Measurements from ENCODE around the gene PNPLA7. TPM values are rescaled to one million over a fixed set of nuclear protein-coding genes. Genes with fewer than 3 reads are reported as not detected.
"Not testable (repeated sequence)": the region's sequence is repeated elsewhere in the genome, so short reads cannot be mapped to it uniquely, and the experiment has no call there.

The PNPLA7 gene
- total RNA-seq, 1 donor from 2014 or later = 8.1 TPM

DNA sequence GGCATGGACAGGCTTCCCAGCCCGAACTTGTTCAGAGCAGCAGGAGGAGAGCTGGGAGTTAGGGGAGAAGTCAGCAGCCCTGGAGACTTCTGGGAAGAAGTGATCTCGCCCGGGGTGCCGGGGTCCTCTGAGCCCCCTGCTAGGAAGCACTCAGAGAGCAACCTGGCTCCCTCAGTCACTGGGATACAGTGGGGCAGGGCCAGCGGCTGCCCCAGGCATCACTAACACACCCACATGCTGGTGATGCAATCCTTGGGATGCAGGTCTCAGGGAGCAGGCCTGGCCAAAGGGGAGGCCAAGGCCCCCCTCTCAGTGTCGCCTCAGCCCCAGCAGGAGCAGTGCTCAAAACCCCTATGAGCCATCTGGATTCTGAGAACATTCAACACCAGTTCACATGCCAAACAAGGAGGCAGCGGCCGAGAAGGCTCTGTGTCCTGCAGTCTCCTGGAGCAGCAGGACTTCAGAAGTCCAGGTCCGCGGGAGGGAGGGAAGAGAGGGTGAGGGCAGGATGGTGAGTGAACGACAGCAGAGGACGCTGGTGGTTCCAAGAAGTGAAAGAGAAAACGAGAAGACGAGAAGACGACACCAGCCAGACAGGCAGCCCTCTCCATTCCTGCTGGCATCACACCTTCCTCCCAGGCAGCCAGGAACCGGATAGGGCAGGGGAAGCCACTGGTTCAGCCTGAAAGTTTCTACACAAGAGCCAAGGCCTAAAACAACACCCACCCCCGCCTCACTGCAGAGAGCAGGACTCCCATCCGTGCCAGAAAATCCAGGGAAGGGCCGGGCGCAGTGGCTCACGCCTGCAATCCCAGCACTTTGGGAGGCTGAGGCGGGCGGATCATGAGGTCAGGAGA lies 2.3 kb downstream of the PNPLA7 start:
- no peak for DNase-seq (ENCODE audit: low spot score)
- intact Hi-C loops (cut with DNase I) = no loop called here

DNA sequence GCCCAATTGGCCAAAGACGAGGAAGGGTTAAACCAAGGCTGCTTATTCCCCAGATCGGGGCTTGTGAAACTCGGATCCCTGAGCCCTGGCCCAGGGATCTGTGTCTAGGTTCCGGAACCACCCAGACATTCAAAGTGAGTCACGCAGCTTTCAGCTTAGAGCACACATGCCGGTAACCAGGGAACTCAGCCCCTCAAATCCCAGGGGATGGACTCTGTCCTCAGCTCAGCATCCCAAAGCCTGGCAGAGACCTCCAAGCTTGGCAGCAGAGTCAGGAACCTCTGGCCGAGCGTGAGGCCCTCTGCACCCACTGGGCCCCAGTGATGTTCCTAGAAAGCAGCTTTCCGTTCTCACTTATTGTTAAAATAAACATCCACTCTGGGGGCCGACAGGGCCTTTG lies 5.1 kb downstream of the PNPLA7 start:
- intact Hi-C loops (cut with DNase I) = no loop called here
- DNase-seq (ENCODE audit: low spot score) = no peak

DNA sequence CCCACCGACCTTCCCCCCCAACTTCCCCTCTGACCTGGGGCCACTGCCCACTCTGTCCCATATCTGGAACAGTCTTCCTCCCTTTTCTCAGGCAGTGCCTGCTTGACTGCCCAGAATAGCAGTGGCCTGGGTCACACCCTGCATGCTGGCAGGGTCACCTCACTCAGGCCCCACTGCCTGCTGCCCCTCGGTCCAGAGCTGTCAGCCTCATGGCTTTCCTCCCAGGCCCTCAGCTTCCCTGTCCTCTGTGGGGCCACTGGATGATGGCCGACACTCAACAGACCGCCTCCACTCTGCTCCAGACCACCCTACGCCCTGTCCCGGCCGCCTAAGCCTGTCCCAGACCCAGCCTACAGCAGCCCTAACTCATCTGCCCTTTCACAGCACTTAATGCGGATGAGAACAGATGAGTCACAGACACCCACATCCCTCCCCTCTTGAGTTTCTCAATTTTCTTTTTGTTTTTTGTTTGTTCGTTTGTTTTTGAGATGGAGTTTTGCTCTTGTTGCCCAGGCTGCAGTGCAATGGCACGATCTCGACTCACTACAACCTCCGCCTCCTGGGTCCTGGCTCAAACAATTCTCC lies 5.9 kb downstream of the PNPLA7 start:
- intact Hi-C loops (cut with DNase I) = no loop called here
- no peak for DNase-seq (ENCODE audit: low spot score)

DNA sequence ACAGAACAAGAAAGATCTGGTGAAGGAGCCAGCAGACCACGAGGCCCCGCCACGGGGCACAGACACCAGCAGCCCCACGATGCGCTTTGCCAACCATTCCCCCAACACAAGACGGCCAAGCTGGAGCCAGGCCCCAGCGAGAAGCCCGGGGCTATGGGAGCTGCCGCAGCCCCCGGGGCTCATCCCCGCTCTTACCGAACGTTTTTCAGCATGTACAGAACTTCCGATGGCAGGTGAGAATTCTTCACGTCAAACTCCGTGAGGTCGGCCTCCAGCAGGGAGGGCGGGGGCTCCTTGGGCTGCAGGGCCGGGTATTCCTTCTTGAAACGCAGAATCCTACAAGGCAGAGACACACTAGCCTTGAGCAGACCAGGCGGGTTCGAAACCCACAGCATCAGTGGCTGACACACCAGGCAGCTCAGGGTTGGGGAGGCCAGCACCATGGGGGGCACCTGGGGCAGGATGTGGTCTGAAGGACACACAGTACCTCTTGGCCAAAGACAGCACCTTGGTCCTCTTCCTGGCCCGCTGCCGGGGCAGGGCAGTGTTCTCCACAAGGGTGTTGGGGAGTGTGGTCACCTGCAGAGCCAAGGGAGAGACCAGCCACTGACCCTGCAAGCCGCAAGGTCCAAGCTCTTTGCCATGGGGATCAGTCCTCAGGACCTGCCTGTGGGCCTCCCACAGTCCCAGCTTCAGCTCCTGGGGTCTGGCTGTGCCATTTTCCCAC lies 6.8 kb downstream of the PNPLA7 start:
- no peak for DNase-seq (ENCODE audit: low spot score)

DNA sequence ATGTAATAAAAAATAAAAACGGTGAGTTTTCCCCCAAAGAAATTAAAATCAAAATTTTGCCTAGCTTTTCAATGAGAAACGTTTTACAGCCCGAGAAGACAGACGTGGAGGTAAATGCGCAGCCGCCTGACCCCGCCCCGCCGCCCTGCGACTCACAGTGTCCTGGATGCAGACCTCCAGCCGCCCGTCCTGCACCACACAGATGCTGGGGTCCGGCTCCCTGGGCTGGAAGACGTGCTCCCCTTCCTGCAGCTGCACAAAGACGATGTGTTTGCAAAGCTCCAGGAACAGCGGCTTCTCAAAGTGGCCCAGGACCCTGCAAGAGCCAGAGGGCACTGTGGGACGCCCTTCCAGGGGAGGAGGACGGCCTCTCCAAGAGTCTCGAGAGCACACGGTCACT lies 7.7 kb downstream of the PNPLA7 start:
- DNase-seq (ENCODE audit: low spot score) = no peak
- intact Hi-C loops (cut with DNase I) = no loop called here

More for the DNA sequence above, 6.8 kb downstream of the PNPLA7 start:
- intact Hi-C loops (cut with DNase I) = no loop called here

DNA sequence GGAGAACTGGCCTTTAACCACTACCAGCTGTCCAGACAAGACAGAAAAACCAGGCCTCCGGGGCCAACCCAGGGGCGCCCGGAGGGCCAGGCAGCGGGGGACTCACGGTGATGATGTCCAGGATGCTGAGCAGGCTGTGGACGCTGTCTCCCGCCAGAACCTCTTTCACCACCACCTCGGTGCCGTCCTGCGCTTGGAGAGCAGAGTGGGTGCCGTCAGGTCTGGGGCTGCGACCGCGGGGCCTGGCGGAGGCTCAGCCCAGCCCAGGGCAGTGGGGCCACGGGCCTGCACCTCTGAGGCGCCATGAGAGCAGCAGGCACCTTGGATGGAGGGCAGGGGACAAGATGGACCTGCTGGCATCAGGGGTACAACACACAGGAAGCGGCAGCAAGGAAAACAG lies 9.7 kb downstream of the PNPLA7 start:
- DNase-seq (ENCODE audit: low spot score) = no peak
- intact Hi-C loops (cut with DNase I) = no loop called here

DNA sequence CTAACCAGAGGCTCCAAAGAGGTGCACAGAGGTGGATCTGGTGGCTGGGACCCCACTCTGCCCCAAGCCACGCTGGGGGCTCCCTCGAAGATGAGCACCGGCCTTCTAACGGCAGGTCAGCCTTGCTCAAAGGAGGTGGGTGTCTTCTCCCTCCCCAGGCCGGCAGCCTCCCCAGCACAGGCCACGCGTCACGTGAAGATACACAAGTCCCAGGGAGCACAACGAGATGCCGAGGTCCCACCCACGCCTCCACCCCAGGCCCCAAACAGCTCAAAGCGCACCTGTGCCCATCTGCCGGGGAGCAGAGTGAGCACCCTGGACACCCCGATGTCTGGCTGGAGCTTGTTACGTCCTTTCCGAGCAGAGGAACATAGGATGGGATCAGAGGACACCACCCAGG lies 12.1 kb downstream of the PNPLA7 start:
- intact Hi-C loops (cut with DNase I) = no loop called here
- DNase-seq (ENCODE audit: low spot score) = no peak

DNA sequence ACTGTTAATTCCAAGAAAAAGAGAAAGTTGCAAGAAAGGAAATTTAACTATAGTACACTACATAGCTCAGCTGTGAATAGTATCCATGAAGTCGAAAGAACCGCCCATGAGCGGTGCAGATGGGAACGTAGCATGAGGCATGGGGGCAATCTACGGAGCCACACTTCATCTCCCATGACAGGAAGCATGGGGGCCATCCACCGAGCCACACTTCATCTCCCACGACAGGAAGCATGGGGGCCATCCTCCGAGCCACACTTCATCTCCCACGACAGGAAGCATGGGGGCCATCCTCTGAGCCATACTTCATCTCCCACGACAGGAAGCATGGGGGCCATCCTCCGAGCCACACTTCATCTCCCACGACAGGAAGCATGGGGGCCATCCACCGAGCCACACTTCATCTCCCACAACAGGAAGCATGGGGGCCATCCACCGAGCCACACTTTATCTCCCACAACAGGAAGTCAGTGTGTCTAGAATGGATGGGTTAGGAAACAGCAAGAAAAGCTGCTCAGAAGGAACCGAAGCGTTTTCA lies 13.5 kb downstream of the PNPLA7 start:
- DNase-seq (ENCODE audit: low spot score); intact Hi-C loops (cut with DNase I): not testable (repeated sequence)

DNA sequence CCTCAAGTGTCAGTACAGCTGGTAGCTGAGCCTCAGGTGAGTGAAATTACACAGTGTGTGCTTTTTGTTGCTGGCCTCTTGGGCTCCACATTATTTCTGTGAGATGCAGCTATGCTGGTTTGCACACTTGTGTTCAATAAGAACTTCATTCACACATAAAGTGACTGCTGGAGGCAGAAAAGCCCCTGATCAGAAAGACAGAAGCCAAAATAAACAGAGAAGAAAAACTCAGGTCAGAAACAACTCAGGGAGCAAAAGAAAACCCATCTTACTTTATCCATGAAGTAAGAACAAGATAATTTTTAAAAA lies 15.1 kb downstream of the PNPLA7 start:
- intact Hi-C loops (cut with DNase I) = no loop called here
- no peak for DNase-seq (ENCODE audit: low spot score)

DNA sequence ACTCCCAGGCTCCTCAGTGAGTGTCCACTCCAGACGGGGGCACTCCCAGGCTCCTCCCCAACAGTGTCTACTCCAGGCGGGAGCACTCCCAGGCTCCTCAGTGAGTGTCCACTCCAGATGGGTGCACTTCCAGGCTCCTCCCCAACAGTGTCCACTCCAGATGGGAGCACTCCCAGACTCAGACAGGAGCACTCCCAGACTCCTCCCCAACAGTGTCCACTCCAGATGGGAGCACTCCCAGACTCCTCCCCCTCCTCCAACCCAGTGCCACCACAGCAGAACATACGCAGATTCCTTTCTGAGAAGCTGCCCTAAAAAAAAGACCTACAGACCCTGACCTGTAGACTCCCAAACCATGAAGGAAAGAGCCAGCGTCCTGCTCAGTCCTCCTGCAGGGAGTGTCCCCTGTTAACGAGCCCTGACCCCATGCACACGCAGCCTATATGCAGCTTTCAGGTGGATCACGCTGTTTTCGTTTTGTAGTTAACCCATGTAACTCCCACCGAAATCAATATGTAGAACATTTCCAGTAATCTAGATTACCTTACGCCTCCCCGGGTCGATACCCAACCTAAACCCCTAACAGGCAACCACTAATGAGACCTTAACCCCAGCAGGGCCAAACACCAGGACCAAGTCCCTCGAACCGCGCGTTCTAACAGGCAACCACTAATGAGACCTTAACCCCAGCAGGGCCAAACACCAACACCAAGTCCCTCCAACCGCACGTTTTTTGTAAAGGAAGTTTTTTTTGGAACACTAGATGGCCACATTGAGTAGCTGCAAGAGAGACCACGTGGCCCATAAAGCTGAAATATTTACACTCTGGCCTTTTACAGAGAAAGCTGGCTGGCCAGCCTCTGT lies 15.7 kb downstream of the PNPLA7 start:
- no peak for DNase-seq (ENCODE audit: low spot score)

DNA sequence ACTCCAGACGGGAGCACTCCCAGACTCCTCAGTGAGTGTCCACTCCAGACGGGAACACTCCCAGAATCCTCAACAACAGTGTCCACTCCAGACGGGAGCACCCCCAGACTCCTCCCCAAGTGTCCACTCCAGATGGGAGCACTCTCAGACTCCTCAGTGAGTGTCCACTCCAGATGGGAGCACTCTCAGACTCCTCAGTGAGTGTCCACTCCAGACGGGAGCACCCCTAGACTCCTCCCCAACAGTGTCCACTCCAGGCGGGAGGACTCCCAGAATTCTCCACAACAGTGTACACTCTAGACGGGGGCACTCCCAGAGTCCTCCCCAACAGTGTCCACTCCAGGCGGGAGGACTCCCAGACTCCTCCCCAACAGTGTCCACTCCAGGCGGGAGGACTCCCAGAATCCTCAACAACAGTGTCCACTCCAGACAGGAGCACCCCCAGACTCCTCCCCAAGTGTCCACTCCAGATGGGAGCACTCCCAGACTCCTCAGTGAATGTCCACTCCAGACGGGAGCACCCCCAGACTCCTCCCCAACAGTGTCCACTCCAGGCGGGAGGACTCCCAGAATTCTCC lies 17.2 kb downstream of the PNPLA7 start:
- intact Hi-C loops (cut with DNase I) = not testable (repeated sequence)

More for the DNA sequence above, 15.7 kb downstream of the PNPLA7 start:
- intact Hi-C loops (cut with DNase I) = no loop called here

DNA sequence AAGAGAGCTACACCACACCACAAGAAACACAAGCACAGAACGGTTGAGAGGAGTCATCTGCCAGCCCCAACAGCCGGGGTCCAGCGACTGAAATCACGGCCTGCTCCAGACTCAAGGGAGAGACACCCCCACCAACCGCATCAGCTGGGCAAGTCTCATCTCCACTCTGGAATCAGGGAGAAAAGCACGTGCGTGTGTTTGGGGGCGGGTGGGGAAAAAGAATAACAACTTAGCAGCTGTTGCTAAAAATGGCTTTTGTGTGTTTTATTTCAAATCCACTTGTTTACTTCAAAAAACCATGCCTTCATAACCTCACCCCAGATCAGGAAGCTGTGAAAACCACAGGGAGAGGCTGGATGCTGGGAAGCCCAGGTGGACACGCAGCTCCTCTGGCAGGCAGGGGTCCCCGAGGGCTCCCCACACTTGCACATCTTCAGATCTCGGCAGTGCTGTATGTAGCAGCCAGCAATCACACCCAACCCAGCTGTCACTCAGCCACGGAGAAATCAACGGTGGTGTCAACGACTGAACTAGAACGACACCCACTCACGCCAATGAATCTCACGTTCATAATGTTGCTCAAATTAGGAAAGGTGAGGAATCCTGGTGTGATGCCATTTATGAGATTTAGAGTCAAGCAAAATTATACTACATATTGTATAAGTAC lies 19.0 kb downstream of the PNPLA7 start:
- intact Hi-C loops (cut with DNase I) = no loop called here

More for the DNA sequence above, 17.2 kb downstream of the PNPLA7 start:
- DNase-seq (ENCODE audit: low spot score) = not testable (repeated sequence)

DNA sequence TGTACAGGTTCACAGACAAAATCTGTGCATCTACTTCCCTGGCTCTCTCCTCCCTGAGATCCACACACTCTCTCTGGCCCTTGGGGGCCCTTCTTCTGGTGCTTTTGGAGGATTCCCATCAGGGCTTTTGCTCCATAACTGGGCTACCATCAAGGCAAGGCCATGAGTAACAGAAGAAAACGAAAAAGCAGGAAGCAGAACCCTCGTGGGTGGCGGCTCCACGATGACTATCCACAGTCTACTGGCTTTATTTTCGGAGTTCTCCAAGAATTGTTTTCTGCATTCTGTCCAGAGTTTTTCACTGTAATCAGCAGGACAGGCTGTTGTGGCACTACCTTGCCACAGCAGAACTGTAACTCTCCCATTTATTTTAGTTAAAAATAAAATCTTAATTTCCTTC lies 19.9 kb downstream of the PNPLA7 start:
- intact Hi-C loops (cut with DNase I) = no loop called here
- DNase-seq (ENCODE audit: low spot score) = no peak

More for the DNA sequence above, 19.0 kb downstream of the PNPLA7 start:
- DNase-seq (ENCODE audit: low spot score) = no peak

DNA sequence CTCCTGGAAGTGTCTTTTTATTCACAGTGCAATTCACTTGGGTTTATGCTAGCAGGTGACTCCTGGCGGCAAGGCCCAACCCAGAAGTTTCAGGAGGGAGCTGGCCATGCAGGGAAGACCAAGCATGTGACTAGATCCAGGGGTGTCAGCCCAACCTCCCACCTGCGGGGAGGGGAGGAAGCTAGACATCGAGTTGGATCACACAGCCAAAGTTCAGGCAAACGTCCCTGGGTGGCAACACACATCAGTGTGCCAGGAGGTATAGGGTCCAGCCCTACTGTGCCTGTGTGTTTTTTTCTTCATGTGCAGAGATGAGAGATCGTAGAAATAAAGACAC lies 25.3 kb downstream of the PNPLA7 start:
- DNase-seq (ENCODE audit: low spot score) = no peak
- intact Hi-C loops (cut with DNase I) = no loop called here

DNA sequence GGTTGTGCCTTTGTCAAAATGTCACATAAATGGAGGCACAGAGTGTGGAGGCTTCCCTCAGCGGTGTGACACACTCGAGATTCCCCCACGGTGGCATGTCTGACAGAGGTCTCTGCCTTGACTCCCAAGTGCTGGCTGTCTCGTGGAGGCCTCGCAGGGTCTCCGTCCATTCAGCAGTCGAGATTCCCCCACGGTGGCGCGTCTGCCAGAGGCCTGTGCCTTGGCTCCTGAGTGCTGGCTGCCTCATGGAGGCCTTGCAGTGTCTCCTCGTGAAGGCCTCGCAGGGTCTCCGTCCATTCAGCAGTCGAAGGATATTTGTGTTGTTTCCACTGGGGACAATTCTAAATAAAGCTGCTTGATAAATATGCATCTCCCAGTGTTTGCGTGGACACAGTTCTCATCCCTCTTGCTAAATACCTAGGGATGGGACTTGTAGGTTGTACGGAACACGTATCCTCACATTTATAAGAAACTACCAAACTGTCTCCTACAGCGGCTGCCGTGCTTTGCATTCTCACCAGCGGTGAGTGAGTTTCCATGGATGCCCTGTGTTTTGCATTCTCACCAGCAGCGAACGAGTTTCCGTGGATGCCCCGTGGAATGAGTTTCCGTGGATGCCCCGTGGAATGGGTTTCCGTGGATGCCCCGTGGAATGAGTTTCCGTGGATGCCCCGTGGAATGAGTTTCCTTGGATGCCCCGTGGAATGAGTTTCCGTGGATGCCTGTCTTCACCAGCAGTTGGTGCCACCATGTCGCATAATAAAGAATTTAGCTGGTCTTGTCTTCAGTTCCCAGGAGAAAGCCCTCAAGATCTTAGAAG lies 25.8 kb downstream of the PNPLA7 start:
- DNase-seq (ENCODE audit: low spot score) = no peak
- intact Hi-C loops (cut with DNase I) = no loop called here

DNA sequence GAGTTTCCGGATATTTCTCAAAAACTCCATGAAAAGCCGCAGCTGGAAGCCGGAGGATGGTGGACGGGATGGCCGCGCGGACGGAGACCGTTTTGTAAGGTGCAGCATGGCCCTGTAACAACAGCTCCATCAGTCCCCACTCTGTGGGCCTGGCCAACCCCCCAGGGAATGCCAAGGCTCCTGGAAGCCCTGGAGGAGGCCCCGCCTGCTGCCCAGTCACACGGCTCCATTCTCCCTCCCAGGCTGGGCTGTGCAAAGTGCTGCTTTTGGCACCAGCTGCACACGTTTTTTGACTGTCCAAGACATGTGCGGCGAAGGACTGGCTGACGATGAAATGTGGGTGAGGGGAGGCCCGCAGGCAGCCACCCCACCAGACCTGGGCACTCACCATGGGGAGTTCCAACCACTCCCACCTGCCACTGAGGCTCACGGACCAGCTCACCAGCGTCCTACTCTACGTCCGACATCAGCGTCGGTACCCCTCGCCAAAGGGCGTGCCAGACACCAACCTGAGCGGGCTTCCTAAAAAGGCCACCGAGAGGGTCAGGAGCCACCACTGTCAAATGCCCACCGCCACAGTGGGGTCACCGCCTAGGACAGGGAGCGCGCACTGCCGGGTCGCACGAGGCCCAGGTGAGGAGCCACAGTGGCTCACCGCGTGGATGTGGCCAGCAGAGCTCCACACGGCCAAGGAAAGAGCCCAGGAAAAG lies 27.3 kb downstream of the PNPLA7 start:
- intact Hi-C loops (cut with DNase I) = no loop called here
- DNase-seq (ENCODE audit: low spot score) = no peak

DNA sequence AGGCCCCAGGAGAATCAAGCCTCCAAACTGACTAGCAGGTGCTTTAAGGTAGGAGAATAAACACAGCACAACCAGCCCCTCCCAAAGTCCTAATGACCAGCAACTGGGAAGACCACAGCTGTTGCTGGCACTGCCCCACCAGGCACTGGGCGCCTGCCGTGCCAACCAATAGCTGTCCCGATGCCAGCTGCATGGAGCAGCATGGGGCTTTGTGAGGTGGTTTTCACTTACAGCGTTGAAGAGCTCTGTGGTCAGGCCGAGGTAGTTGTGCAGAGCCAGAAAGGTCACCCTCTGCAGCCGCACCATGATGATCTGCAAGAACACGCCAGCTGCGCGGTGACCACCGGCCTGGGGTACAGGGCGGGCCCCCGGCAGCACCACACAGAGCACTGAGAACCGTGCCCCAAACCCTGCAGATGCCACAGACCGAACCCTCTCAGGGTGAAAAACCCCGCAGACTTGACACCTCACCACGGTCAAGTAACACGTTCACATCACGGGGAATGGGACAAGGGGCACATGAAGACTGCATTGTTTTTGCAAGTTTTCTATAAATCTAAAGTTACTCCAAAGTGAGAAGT lies 28.7 kb downstream of the PNPLA7 start:
- no peak for DNase-seq (ENCODE audit: low spot score)
- intact Hi-C loops (cut with DNase I) = no loop called here

All from cardiac septum (tissue), 1 donor.